ENCODE results near the gene PLD4. TPM values are rescaled to one million over a fixed set of nuclear protein-coding genes. Genes with fewer than 3 reads are reported as not detected.
"Not testable (repeated sequence)": the region's sequence is repeated elsewhere in the genome, so short reads cannot be mapped to it uniquely, and the experiment has no call there.

PLD4 gene
- total RNA-seq, 1 donor from 2014 or later = not detected

GRCh38 chr14:104889375-104889757 lies 35.3 kb upstream of the PLD4 start:
- Histone ChIP-seq H3K36me3 (peaks cover 0 to 19% of the 10 kb centered on the region in 2 donors), H3K9me3 (no peaks in the 10 kb centered on the region), H3K27me3 (no peaks in the 10 kb centered on the region), H3K4me1 (no peaks in the 10 kb centered on the region), H3K27ac (no peak overlapping the region), H3K4me3 (no peak overlapping the region)
- DNase-seq (ENCODE audit: extremely low spot score in 2 of 2) = no peak
- intact Hi-C loops (cut with DNase I) = no loop called here
- no peak for TF ChIP-seq CTCF (IDR thresholded peaks at IDR 0.05)
- TF ChIP-seq POLR2AphosphoS5 (IDR thresholded peaks at IDR 0.05; ENCODE audit: insufficient read depth in 1 of 2, low read depth in 1 of 2) = no peak
- no peak for TF ChIP-seq POLR2A (IDR thresholded peaks at IDR 0.05)

- H3K27me3 ChIP-seq; H3K4me1 ChIP-seq; intact Hi-C loops (cut with DNase I); H3K27ac ChIP-seq; H3K4me3 ChIP-seq; H3K9me3 ChIP-seq; DNase-seq (ENCODE audit: extremely low spot score in 2 of 2): not testable (repeated sequence)
- H3K36me3 ChIP-seq = peaks cover 0 to 18% of the 10 kb centered on the region in 2 donors
Measured at GRCh38 chr14:104890292-104890691, 34.4 kb upstream of the PLD4 start.

DNA sequence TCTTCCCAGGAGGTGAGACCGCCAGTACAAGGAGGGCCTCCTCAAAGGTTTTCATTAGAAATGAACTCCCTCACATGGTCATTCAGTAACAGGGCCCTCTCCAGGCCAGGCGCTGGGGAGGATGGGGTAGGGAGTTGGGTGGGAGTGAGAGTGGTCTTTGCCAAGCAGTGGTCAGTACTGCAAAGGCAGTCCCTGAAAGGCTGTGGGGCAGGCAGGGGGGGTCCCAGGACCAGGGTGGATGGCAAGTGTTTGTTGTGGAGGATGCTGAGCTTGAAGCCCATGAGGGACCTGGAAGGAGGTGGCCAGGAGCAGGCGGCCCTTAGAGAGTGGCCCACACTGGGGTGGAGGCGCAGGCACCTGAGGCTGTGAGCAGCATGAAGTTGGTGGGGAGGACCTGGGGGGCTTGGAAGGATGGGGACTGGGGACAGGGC lies 33.5 kb upstream of the PLD4 start:
- Histone ChIP-seq H3K27me3 (no peaks in the 10 kb centered on the region), H3K36me3 (peaks cover 0 to 10% of the 10 kb centered on the region in 2 donors)

DNA sequence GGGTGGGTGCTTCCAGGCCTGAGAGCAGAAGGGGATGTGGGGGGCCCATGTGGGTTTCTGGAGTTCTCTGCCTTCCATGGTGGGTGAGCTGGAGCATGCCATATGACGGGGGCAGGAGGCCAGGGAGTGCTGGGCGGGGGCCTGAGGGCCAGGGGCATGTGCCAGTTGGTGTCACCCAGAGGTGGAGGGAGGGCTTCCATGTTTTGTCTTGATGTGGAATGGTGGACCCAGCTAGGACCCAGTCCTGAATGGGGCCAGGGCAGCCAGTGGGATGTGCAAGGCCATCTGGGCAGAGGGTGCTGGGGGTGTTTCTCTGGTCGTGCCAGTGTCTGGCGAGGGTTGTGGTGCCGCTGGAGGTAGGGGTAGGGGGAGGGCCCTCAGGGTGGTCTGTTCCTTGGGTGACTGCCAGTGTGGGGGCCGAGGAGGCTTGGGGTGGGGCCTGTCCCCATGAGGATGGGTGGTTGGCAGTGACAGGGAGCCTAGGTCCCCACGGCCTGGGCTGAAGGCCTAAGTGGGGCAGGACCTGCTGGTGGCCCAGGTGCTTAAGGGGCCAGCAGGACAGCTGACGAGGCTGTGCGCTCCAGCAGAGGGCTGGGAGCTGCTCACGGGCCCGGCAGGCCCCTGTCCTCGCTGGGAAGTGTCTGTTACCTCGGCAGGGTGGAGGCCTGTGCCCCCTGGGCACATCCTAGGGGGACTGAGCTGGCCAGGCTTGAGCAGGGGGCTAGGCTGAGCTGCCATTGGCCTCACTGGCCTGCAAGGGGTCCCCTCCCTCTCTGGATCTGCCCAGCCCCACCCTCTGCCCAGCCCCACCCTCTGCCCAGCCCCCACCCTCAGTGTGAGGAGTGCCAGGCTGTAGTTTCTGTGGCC lies 32.8 kb upstream of the PLD4 start:
- H3K9me3 ChIP-seq = no peaks in the 10 kb centered on the region
- TF ChIP-seq POLR2AphosphoS5 (IDR thresholded peaks at IDR 0.05; ENCODE audit: insufficient read depth in 1 of 2, low read depth in 1 of 2) (no peak), CTCF (IDR thresholded peaks at IDR 0.05) (no peak), POLR2A (IDR thresholded peaks at IDR 0.05) (no peak)
- intact Hi-C loops (cut with DNase I) = no loop called here

More for the DNA sequence above, 33.5 kb upstream of the PLD4 start:
- Histone ChIP-seq H3K4me3 (no peak overlapping the region), H3K4me1 (peaks cover 9% of the 10 kb centered on the region), H3K9me3 (no peaks in the 10 kb centered on the region), H3K27ac (no peak overlapping the region)
- no peak for DNase-seq (ENCODE audit: extremely low spot score in 2 of 2)
- intact Hi-C loops (cut with DNase I) = no loop called here
- no peak for TF ChIP-seq POLR2A (IDR thresholded peaks at IDR 0.05)

DNA sequence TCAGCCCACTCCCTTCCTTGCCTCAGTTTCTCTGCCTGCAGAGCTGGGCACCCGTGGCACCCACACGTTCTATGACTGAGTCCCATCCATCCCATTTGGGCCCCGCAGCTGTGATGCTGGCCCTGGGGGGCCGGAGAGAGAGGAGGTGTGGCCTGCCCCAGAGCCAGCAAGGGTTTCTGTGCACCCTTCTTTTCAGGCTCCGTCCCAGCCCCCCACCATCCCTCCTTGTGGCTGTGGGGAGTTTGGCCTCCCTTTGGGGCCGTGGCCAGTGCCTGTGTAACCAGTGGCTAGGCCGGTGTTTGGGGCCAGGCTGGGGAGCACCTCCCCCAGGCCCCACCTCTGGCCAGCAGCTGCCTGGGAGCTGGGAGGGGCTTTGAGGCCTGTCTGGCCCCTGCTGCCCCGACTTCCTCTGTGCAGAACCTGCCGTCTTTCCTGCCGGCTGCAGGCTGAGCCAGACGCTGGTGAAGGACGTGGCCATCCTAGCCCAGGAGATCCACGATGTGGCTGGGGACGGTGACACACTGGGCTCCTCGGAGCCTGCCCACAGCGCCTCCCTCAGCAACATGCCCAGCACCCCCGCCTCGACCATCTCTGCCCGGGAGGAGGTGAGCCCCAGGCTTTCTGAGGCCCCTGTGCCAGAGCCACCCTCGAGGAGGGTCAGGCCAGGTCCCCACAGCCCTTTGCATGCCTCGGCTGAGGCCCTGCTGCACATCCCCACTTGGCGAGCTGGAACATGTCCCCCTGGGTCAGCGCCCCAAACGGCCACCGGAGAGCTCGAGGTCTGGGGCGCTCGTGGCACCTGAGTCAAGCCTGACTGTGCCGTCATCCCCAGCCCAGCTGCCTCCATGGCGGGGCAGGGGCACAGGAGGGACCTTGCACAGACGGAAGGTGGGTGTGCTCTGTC lies 31.9 kb upstream of the PLD4 start:
- TF ChIP-seq POLR2A (IDR thresholded peaks at IDR 0.05) = no peak
- TF ChIP-seq CTCF (IDR thresholded peaks at IDR 0.05) = no peak
- no peak for TF ChIP-seq POLR2AphosphoS5 (IDR thresholded peaks at IDR 0.05; ENCODE audit: insufficient read depth in 1 of 2, low read depth in 1 of 2)
- Histone ChIP-seq H3K27me3 (no peaks in the 10 kb centered on the region), H3K27ac (no peak overlapping the region), H3K9me3 (no peaks in the 10 kb centered on the region), H3K4me3 (no peak overlapping the region), H3K4me1 (peaks cover 13% of the 10 kb centered on the region), H3K36me3 (no peaks in the 10 kb centered on the region)
- DNase-seq (ENCODE audit: extremely low spot score in 2 of 2) = no peak
- intact Hi-C loops (cut with DNase I) = no loop called here

More for the DNA sequence above, 32.8 kb upstream of the PLD4 start:
- peaks cover 13% of the 10 kb centered on the region for H3K4me1 ChIP-seq
- no peak overlapping the region for H3K27ac ChIP-seq
- H3K36me3 ChIP-seq = peaks cover 0 to 4% of the 10 kb centered on the region in 2 donors
- H3K27me3 ChIP-seq = no peaks in the 10 kb centered on the region
- no peak overlapping the region for H3K4me3 ChIP-seq
- no peak for DNase-seq (ENCODE audit: extremely low spot score in 2 of 2)
